NCI-H146 (cell line): ENCODE measurements around the gene SCN3A.

Experiments used
- DNase-seq: peaks from one replicate; lab custom pipeline; 2025; lab: John Stamatoyannopoulos, UW

The SCN3A gene

GRCh38 chr2:165191096-165191728, 12.6 kb downstream of the SCN3A start:
- DNase-seq: peak; percentile 52

GRCh38 chr2:165185633-165186032, 18.2 kb downstream of the SCN3A start:
- DNase-seq: peak; percentile 13

- no peak for DNase-seq
Measured at GRCh38 chr2:165182029-165182428, 21.8 kb downstream of the SCN3A start.

GRCh38 chr2:165176780-165177179, 27.1 kb downstream of the SCN3A start:
- DNase-seq: no peak

GRCh38 chr2:165173215-165173614, 30.6 kb downstream of the SCN3A start:
- DNase-seq: no peak

GRCh38 chr2:165164201-165164600, 39.6 kb downstream of the SCN3A start:
- DNase-seq: no peak

GRCh38 chr2:165163761-165164160, 40.1 kb downstream of the SCN3A start:
- DNase-seq: no peak

- peak; percentile 88 for DNase-seq
Measured at GRCh38 chr2:165162466-165162865, 41.4 kb downstream of the SCN3A start.

- no peak for DNase-seq
Measured at GRCh38 chr2:165161510-165161909, 42.3 kb downstream of the SCN3A start.

- DNase-seq: no peak
Measured at GRCh38 chr2:165157160-165157559, 46.7 kb downstream of the SCN3A start.

- DNase-seq: no peak
Measured at GRCh38 chr2:165155152-165155551, 48.7 kb downstream of the SCN3A start.

- DNase-seq: no peak
Measured at GRCh38 chr2:165149439-165149838, 54.4 kb downstream of the SCN3A start.

- no peak for DNase-seq
Measured at GRCh38 chr2:165147186-165148045, 56.4 kb downstream of the SCN3A start.

- DNase-seq: no peak
Measured at GRCh38 chr2:165144315-165144714, 59.5 kb downstream of the SCN3A start.

GRCh38 chr2:165141601-165142354, 62.1 kb downstream of the SCN3A start:
- DNase-seq: peak; percentile 2

- no peak for DNase-seq
Measured at GRCh38 chr2:165126244-165126643, 77.6 kb downstream of the SCN3A start.

- DNase-seq: no peak
Measured at GRCh38 chr2:165122521-165122920, 81.3 kb downstream of the SCN3A start.

- DNase-seq: no peak
Measured at GRCh38 chr2:165120740-165121467, 82.9 kb downstream of the SCN3A start.

- no peak for DNase-seq
Measured at GRCh38 chr2:165115258-165115657, 88.6 kb downstream of the SCN3A start.

- DNase-seq: no peak
Measured at GRCh38 chr2:165114346-165114939, 89.4 kb downstream of the SCN3A start.

GRCh38 chr2:165113414-165113813, 90.4 kb downstream of the SCN3A start:
- no peak for DNase-seq

GRCh38 chr2:165112789-165113188, 91.1 kb downstream of the SCN3A start:
- no peak for DNase-seq
